ENCODE results near the gene LGR5. TPM values are rescaled to one million over a fixed set of nuclear protein-coding genes. Genes with fewer than 3 reads are reported as not detected.

Gene LGR5
- total RNA-seq, 2 experiments from 2014 or later: not detected

DNA sequence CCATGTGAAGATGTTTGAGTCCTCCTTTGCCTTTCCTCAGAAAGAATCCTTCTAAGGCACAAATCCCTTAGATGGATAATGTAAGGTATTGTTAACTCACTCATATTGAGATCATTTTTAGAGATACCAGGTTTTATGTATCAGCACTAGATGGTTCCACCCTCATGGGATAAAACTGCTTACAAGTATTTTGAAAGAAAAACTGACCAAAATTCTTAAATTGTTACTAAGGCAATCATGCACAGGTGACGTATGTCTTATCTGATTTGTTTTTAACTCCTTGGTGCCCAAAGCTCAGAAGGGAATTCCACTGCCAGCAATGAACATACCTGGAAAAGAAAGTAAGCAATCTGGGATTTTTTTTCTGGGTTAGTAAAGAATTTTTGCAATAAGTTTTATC is 145.6 kb downstream of the LGR5 start:
- Mint-ChIP-seq H3K4me1 (no peaks in the 10 kb centered on the region), H3K9me3 (no peaks in the 10 kb centered on the region), H3K4me3 (no peak overlapping the region), H3K27ac (no peak overlapping the region), H3K36me3 (ENCODE audit: low read depth) (no peaks in the 10 kb centered on the region), H3K27me3 (peaks cover 26% of the 10 kb centered on the region)
- CTCF ChIA-PET: no interaction called here
- no peak for DNase-seq
- POLR2A ChIA-PET: no interaction called here

DNA sequence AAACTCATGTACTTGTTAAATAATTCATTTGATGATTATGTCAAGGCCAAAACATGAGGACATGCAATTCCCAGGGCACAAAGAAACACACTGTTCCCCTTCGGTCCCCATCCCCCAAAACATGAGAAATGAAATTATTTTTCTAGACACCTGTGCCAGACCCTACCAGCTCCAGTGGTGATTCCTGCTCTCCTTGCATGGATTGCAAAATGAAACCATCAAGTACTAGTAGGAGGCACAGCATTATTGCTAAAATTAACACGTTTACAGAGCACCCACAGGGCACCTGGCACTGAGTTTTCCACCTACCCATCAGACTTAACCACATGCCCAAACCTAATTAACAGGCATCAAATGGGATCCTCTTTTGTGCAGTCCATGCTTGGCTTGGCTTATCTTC is 147.4 kb downstream of the LGR5 start:
- Mint-ChIP-seq H3K9me3 (no peaks in the 10 kb centered on the region), H3K27me3 (peaks cover 28% of the 10 kb centered on the region), H3K4me1 (no peaks in the 10 kb centered on the region), H3K36me3 (ENCODE audit: low read depth) (no peaks in the 10 kb centered on the region), H3K27ac (no peak overlapping the region), H3K4me3 (no peak overlapping the region)
- CTCF ChIA-PET: no interaction called here
- no peak for DNase-seq
- POLR2A ChIA-PET: no interaction called here

DNA sequence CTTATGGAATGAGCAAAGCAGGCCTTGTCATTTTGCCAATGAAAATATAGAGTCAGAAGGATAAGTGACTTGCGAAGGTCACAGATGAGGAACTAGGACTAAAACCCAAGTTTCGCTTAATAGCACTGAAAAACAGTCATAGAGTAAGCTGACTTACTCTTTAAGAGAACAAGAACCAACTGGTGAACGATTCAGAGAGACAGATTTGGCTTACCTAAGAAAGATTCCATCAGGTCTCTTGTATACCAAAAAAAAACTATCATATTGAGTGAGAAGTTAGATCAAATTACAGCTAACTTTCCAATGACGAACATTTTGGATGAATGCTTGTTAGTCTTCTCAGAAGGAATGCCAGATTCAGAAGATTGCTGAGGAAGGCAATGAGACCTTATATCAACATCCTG is 149.9 kb downstream of the LGR5 start:
- no peaks in the 10 kb centered on the region for H3K36me3 Mint-ChIP-seq (ENCODE audit: low read depth)
- ChIA-PET POLR2A (no interaction called here), CTCF (no interaction called here)
- H3K27me3 Mint-ChIP-seq: peaks cover 43% of the 10 kb centered on the region
- no peak for DNase-seq
- no peaks in the 10 kb centered on the region for H3K9me3 Mint-ChIP-seq
- no peak overlapping the region for H3K4me3 Mint-ChIP-seq
- H3K27ac Mint-ChIP-seq: no peak overlapping the region
- H3K4me1 Mint-ChIP-seq: no peaks in the 10 kb centered on the region

DNA sequence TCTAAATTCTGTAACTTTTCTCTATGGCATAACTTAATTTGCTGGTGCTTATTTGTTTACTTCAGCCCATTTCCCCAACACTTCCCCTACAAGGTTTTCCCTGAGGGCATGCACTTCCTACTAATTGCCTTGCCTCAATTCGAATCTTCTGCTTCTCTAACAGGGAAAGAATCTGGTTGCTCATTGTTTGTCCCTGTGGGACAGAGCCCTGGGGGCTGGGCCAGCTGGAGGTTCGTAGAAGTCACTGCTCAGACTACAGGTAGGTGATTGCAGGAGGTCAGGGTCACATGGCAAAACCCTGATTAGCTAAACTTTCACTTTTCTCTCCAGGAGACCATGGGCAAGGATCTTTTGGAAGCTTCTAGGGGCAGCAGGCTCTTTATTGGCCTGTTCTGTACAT is 152.0 kb downstream of the LGR5 start:
- no peak overlapping the region for H3K27ac Mint-ChIP-seq
- CTCF ChIA-PET: no interaction called here
- DNase-seq: no peak
- H3K27me3 Mint-ChIP-seq: peaks cover 46% of the 10 kb centered on the region
- no peaks in the 10 kb centered on the region for H3K4me1 Mint-ChIP-seq
- no peaks in the 10 kb centered on the region for H3K9me3 Mint-ChIP-seq
- H3K4me3 Mint-ChIP-seq: no peak overlapping the region
- no peaks in the 10 kb centered on the region for H3K36me3 Mint-ChIP-seq (ENCODE audit: low read depth)
- POLR2A ChIA-PET: no interaction called here

DNA sequence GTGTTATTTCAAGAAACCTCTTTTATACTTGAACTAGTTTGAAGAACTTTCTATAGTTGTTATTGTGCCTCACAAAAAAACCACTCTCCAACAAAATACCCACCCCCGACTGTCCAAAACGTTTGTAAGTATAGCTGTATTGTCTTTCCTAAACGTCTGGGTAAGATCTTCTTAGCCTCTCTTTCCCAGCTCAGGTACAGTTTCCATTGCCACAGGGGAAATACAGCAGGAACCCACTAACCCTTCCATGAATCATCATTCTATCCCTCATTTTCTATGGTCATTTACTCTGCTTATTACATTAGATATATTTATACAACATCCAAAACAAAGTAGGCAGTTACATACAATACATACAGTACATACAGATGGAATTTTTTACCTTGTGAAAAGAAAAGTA is 153.2 kb downstream of the LGR5 start:
- no peaks in the 10 kb centered on the region for H3K36me3 Mint-ChIP-seq (ENCODE audit: low read depth)
- ChIA-PET POLR2A (no interaction called here), CTCF (no interaction called here)
- H3K9me3 Mint-ChIP-seq: no peaks in the 10 kb centered on the region
- peaks cover 42% of the 10 kb centered on the region for H3K27me3 Mint-ChIP-seq
- no peak overlapping the region for H3K4me3 Mint-ChIP-seq
- H3K27ac Mint-ChIP-seq: no peak overlapping the region
- no peaks in the 10 kb centered on the region for H3K4me1 Mint-ChIP-seq
- no peak for DNase-seq

DNA sequence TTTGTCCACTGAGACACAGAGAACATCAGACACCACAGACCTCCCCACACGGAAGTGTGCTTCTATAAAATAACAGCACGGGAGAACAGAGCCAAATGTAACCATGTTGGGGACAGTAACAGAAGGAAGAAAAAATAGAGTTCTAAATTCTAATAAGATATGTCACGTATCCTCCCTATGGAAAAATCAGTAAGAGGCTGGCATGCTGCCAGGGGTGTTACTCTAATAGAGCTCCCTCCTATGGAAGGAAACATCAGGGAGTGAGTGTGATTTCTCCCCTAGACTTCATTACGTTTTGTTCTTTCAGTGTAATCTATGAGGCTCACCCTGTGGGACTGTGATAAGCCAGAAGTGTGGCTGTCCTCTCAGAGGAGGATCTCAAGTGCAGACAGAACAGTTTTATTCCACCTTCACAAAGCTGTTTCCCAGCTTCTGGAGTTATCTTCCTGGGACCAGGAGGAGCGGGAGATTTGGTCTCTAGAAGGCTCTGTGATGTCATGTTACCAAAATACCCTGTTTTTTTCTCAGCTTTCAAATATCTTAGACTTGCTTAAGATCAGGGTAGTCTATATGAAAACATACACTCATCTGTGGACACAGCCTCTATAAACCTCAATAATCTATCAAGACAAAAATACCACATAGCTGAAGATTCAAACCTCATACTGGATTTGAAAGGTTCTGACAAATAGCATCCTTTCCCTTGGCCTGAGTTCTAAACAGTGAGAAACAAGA is 154.8 kb downstream of the LGR5 start:
- H3K9me3 Mint-ChIP-seq: no peaks in the 10 kb centered on the region
- H3K27ac Mint-ChIP-seq: no peak overlapping the region
- no peaks in the 10 kb centered on the region for H3K4me1 Mint-ChIP-seq
- no peak for DNase-seq
- no peaks in the 10 kb centered on the region for H3K36me3 Mint-ChIP-seq (ENCODE audit: low read depth)
- ChIA-PET POLR2A (no interaction called here), CTCF (interaction anchor here (0.6 to 1.8 kb wide), 2 partner anchors 11 to 769 kb away, joined by 4 to 5 read pairs; no protein-coding TSS in a partner anchor)
- H3K27me3 Mint-ChIP-seq: peaks cover 40% of the 10 kb centered on the region
- H3K4me3 Mint-ChIP-seq: no peak overlapping the region

DNA sequence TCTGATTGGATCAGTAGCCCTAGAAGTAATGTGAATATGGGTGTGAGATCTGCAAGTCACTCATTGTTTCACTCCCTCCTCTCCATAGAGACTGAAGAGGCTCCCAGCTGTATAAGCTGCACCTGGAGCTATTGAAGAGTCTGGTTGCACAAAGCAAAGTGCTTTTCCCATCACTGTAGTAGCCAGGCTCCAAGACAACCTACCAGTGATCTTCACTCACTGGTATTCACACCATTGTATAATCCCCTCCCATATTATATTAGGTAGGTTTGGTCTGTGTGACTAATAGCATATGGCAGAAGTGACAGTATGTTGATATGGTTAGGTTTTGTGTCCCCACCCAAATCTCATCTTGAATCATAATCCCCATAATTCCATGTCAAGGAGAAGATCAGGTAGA is 159.6 kb downstream of the LGR5 start:
- Mint-ChIP-seq H3K27ac (no peak overlapping the region), H3K27me3 (peaks cover 30% of the 10 kb centered on the region), H3K4me3 (no peak overlapping the region), H3K9me3 (peaks cover 5% of the 10 kb centered on the region), H3K36me3 (ENCODE audit: low read depth) (no peaks in the 10 kb centered on the region), H3K4me1 (no peaks in the 10 kb centered on the region)
- DNase-seq: no peak
- POLR2A ChIA-PET: no interaction called here
- CTCF ChIA-PET: no interaction called here

DNA sequence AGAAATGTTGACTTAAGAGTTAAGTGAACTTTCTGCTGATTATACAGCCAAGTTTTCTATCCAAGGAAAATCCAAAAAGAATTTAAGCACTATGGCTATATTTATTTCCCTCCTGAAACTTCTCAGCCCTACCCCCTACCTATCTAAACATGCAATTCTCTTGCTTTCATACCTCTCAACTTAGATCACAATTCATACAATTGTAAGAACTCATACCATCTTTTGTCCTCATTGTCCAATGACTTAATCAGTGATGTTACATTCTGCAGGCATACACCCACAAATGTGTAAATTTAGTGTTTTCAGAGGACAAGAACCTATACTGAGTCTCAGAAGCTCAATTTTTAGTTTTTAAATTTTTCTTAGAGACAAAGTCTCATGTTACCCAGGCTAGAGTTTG is 161.9 kb downstream of the LGR5 start:
- H3K4me3 Mint-ChIP-seq: no peak overlapping the region
- H3K9me3 Mint-ChIP-seq: peaks cover 5% of the 10 kb centered on the region
- no peaks in the 10 kb centered on the region for H3K4me1 Mint-ChIP-seq
- ChIA-PET CTCF (no interaction called here), POLR2A (no interaction called here)
- H3K27me3 Mint-ChIP-seq: peaks cover 22% of the 10 kb centered on the region
- peaks cover 12% of the 10 kb centered on the region for H3K36me3 Mint-ChIP-seq (ENCODE audit: low read depth)
- DNase-seq: no peak
- H3K27ac Mint-ChIP-seq: no peak overlapping the region

DNA sequence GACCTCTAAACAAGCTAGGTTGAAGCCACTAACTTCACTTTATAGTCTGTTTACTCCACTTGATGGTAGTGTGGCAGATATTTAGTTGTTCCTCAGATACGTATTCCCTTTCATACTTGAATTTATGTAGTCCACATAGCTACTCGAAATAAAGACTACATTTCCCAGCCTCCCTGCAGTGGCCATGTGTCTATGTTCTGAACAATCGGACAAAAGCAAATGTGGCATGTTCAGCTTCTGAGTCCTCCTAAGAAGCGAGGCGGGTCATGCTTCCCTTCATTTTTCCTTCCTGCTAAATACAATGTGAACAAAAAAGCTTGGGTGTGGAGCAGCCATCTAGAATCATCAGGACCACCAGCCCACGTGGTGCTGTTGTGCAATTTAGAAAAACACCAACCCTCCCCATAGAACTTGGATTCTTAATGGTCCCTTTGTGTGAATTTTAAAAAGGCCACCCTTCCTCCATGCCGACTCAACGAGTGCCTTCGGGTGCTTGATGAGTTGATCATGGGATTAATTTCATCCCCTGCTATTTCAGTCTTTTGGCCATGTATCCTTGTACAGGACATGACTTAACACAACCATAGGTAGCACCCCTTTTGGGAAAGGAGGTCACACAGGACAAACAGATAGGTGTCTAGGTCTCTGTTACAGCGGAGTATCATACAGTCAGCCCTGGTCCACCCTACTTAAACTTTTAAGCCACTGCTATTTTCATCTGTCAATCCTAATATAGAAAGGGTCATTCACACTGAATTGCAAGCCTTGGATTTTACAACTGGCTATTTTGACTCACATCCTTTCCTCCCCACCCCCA is 163.4 kb downstream of the LGR5 start:
- H3K4me3 Mint-ChIP-seq: no peak overlapping the region
- peaks cover 25% of the 10 kb centered on the region for H3K36me3 Mint-ChIP-seq (ENCODE audit: low read depth)
- DNase-seq: no peak
- H3K4me1 Mint-ChIP-seq: no peaks in the 10 kb centered on the region
- peaks cover 16% of the 10 kb centered on the region for H3K27me3 Mint-ChIP-seq
- H3K27ac Mint-ChIP-seq: no peak overlapping the region
- ChIA-PET CTCF (no interaction called here), POLR2A (no interaction called here)
- H3K9me3 Mint-ChIP-seq: peaks cover 5% of the 10 kb centered on the region

DNA sequence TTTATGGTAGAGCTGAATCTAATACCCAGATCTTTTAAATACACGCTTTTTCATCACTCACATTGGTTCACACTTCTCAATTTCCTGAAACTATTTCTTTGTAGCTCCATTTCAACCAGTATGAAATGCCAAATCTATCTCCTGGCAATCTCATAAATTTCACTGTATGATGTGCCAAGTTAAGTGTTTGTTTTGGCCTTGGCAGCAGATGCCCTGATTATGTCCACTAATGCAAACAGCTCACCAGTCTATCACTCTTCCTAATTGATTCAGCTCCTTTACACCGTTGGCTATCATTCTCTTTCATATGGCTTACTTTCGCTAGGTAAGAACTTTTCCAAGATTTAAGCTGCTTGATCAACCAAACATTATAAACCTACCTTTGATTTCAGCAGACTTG is 165.4 kb downstream of the LGR5 start:
- no peaks in the 10 kb centered on the region for H3K9me3 Mint-ChIP-seq
- peaks cover 42% of the 10 kb centered on the region for H3K36me3 Mint-ChIP-seq (ENCODE audit: low read depth)
- no peak for DNase-seq
- H3K27me3 Mint-ChIP-seq: peaks cover 8% of the 10 kb centered on the region
- H3K27ac Mint-ChIP-seq: no peak overlapping the region
- H3K4me1 Mint-ChIP-seq: peaks cover 3% of the 10 kb centered on the region
- CTCF ChIA-PET: interaction anchor here (1.7 to 2.1 kb wide), 2 partner anchors 10 to 31 kb away, joined by 5 read pairs; no protein-coding TSS in a partner anchor
- H3K4me3 Mint-ChIP-seq: no peak overlapping the region
- POLR2A ChIA-PET: no interaction called here

DNA sequence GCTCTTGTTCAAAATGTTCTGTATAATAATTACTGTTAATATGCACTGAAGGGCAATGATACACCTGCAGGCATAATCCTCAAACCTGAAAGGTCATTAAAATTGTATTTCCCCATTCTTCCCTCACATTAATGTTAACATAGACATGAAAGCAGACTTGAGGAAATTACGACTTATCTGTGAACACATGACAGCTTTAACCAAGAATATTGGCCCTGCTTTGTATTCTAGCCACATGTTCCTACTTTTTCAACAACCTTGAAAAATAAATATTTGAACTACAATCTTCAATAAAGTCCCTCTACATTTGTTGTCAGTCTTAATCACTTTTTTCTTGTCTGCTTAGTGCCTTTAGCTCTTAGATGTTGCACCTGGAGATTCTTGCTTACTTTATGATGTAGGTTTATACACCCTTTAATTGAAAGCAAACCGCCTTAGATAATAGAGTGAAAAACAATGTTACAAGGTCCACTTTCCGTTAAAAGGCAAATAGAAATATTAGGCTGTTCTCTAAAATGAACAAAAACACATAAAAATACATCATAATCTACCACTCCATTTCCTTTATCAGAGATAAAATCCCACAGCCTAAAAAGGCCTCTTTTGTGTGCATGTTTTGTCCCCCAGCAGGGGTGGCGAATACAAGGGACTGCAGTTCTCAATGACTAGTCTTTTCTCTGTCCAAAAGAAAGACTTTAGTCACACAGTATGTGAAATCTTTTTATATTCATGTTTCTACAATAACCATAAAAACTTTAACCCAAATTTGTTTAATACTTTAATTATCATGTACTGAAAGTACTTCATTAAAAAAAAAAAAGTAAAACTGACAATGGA is 168.1 kb downstream of the LGR5 start:
- Mint-ChIP-seq H3K4me3 (no peak overlapping the region), H3K27ac (no peak overlapping the region), H3K4me1 (peaks cover 18% of the 10 kb centered on the region), H3K9me3 (no peaks in the 10 kb centered on the region), H3K27me3 (no peaks in the 10 kb centered on the region), H3K36me3 (ENCODE audit: low read depth) (peaks cover 65% of the 10 kb centered on the region)
- no peak for DNase-seq
- CTCF ChIA-PET: interaction anchor here (1.1 kb wide), 1 partner anchor 29 kb away, joined by 4 read pairs; no protein-coding TSS in a partner anchor
- POLR2A ChIA-PET: interaction anchor here (0.9 kb wide), 1 partner anchor 29 kb away, joined by 3 read pairs; no protein-coding TSS in a partner anchor

DNA sequence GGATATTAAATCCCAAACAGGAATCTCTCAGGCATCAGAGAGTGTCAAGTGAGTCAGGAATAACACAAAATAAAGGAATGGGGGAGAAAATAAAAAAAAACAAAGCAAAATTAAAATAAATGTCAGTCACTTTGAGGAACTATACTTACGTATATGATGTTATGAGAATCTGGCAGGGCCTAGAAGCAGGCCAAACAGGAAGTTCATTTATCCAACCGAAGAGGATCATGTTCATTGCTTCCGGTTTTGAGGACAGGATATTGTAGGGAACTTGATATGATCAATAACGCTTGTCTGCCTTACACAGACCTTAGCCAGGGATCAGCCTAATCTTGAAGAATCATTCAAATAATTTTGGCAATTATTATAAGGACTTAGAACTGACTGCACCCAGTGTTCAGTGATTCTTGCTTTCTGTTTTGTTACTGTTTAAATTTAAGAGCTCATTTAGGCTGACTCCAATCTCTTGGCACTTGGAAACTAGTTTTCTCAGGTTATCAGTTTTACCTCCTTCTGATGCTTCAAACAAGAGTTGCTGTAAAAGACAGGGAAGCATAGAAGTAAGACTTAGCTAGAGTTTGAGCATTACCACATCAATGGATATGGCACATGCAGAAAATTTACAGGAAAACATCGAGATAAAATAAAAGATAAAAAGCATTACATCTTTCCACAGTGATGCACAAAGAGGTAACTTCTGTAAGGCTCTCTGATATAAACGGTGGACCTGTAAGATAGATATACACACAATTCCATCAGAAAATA is 170.6 kb downstream of the LGR5 start:
- ChIA-PET CTCF (no interaction called here), POLR2A (interaction anchor here (0.6 kb wide), 1 partner anchor 10 kb away, joined by 3 read pairs; no protein-coding TSS in a partner anchor)

More for the DNA sequence above, 170.6 kb downstream of the LGR5 start:
- Mint-ChIP-seq H3K4me1 (peaks cover 18% of the 10 kb centered on the region), H3K27ac (peak overlapping the region; percentile 63), H3K36me3 (ENCODE audit: low read depth) (peaks cover 75% of the 10 kb centered on the region), H3K27me3 (no peaks in the 10 kb centered on the region), H3K9me3 (no peaks in the 10 kb centered on the region), H3K4me3 (no peak overlapping the region)
- DNase-seq: no peak
